IMR-90 (cell line): ENCODE data around the gene TRIM46. TPM values are rescaled to one million over a fixed set of nuclear protein-coding genes. Genes with fewer than 3 reads are reported as not detected.

Experiments
- ATAC-seq: fragments of 200-7000 bp; cut with Tn5 transposase; 2 replicates; pipeline ENCODE4 v1.9.1; 2020; ENCODE audit warnings: low read depth, mild to moderate bottlenecking, moderate library complexity
- BruUV-seq: library from RNA; stranded (reverse); fragments of 400-500 nt; replicated peaks from 2 replicates; lab custom pipeline; 2021; lab: Mats Ljungman, UMichigan
- CTCF ChIA-PET: fragments of 300-600 bp; formaldehyde crosslinking; extraction: SDS; loops from one replicate; lab custom pipeline; 2021; ENCODE audit warnings: antibody characterized with exemption; lab: Yijun Ruan, JAX
- POLR2A ChIA-PET: fragments of 300-600 bp; sonication (Branson Sonifier 250); formaldehyde crosslinking; loops from one replicate; lab custom pipeline; 2022; ENCODE audit warnings: antibody characterized with exemption; ENCODE audit not compliant: unreplicated experiment; lab: Charles Lee
- DNase-seq: peaks from one replicate; pipeline ENCODE4 v3.0.0; 2013
- H2AFZ ChIP-seq: replicated peaks from 2 replicates; pipeline ENCODE3; 2013; ENCODE audit warnings: low read length, mild to moderate bottlenecking; ENCODE audit not compliant: poor library complexity
- H2AK5ac ChIP-seq: 2 replicates; pipeline ENCODE4 v1.6.1; 2013; ENCODE audit warnings: low read depth, low read length, inconsistent platforms
- H2AK9ac ChIP-seq: replicated peaks from 2 replicates; pipeline ENCODE3; 2013; ENCODE audit warnings: mild to moderate bottlenecking, low read depth, low read length, moderate library complexity; ENCODE audit not compliant: poor library complexity
- H2BK120ac ChIP-seq: 2 replicates; pipeline ENCODE4 v1.6.1; 2013; ENCODE audit warnings: low read depth, low read length, inconsistent platforms
- H2BK15ac ChIP-seq: 3 replicates; pipeline ENCODE4 v1.6.1; 2013; ENCODE audit warnings: low read depth, low read length, inconsistent platforms
- H2BK20ac ChIP-seq: 2 replicates; pipeline ENCODE4 v1.6.1; 2013; ENCODE audit warnings: low read depth, mild to moderate bottlenecking, inconsistent platforms, low read length, moderate library complexity
- H2BK5ac ChIP-seq: 2 replicates; pipeline ENCODE4 v1.6.1; 2013; ENCODE audit warnings: mild to moderate bottlenecking, low read depth, low read length, inconsistent platforms; ENCODE audit not compliant: poor library complexity, severe bottlenecking
- H3K14ac ChIP-seq: replicated peaks from 2 replicates; pipeline ENCODE4 v1.6.1; 2013; ENCODE audit warnings: low read depth, low read length, inconsistent platforms
- H3K18ac ChIP-seq: 2 replicates; pipeline ENCODE4 v1.6.1; 2013; ENCODE audit warnings: low read depth, low read length, control low read depth
- H3K23ac ChIP-seq: 2 replicates; pipeline ENCODE4 v1.6.1; 2013; ENCODE audit warnings: low read depth, low read length, inconsistent platforms
- H3K27ac ChIP-seq: 2 replicates; pipeline ENCODE4 v1.5.1; 2013; ENCODE audit warnings: mild to moderate bottlenecking, control low read depth, low read length; ENCODE audit not compliant: insufficient read depth
- H3K27me3 ChIP-seq: 2 replicates; pipeline ENCODE4 v1.6.1; 2013; ENCODE audit warnings: low read length; ENCODE audit not compliant: control insufficient read depth, insufficient read depth
- H3K36me3 ChIP-seq: 2 replicates; pipeline ENCODE4 v1.6.1; 2013; ENCODE audit warnings: low read length, mixed read lengths; ENCODE audit not compliant: control insufficient read depth, insufficient read depth
- H3K4ac ChIP-seq: 2 replicates; pipeline ENCODE4 v1.6.1; 2013; ENCODE audit warnings: low read depth, low read length, inconsistent platforms
- H3K4me1 ChIP-seq: 2 replicates; pipeline ENCODE4 v1.6.1; 2013; ENCODE audit warnings: low read length, mixed read lengths; ENCODE audit not compliant: control insufficient read depth, insufficient read depth
- H3K4me2 ChIP-seq: 2 replicates; pipeline ENCODE4 v1.6.1; 2013; ENCODE audit warnings: low read depth, mild to moderate bottlenecking, control low read depth, low read length, moderate library complexity
- H3K4me3 ChIP-seq: 2 replicates; pipeline ENCODE4 v1.5.1; 2013; ENCODE audit warnings: low read depth, mild to moderate bottlenecking, control low read depth, low read length, moderate library complexity; ENCODE audit not compliant: insufficient read depth
- H3K56ac ChIP-seq: 2 replicates; pipeline ENCODE4 v1.6.1; 2013; ENCODE audit warnings: low read length, inconsistent platforms; ENCODE audit not compliant: insufficient read depth; ENCODE audit errors: extremely low read depth
- H3K79me1 ChIP-seq, 2 experiments: 2 replicates each; pipeline ENCODE4 v1.6.1; 2013; ENCODE audit warnings: low read length in 2 of 2, inconsistent platforms in 1 of 2, low read depth in 1 of 2
- H3K9ac ChIP-seq: 2 replicates; pipeline ENCODE4 v1.6.1; 2013; ENCODE audit warnings: low read depth, low read length, control low read depth
- H3K9me1 ChIP-seq: 2 replicates; pipeline ENCODE4 v1.6.1; 2013; ENCODE audit warnings: low read length, inconsistent platforms; ENCODE audit not compliant: insufficient read depth
- H3K9me3 ChIP-seq: 2 replicates; pipeline ENCODE4 v1.6.1; 2013; ENCODE audit warnings: low read length; ENCODE audit not compliant: control insufficient read depth, insufficient read depth
- H4K20me1 ChIP-seq: 2 replicates; pipeline ENCODE4 v1.6.1; 2013; ENCODE audit warnings: low read length, inconsistent platforms; ENCODE audit not compliant: insufficient read depth
- H4K5ac ChIP-seq: 2 replicates; pipeline ENCODE4 v1.6.1; 2013; ENCODE audit warnings: mild to moderate bottlenecking, low read depth, low read length, control low read depth
- H4K8ac ChIP-seq, 2 experiments: 2 replicates each; pipeline ENCODE4 v1.6.1; 2013; ENCODE audit warnings: low read depth in 2 of 2, low read length in 2 of 2, control low read depth in 1 of 2, inconsistent platforms in 1 of 2
- H4K91ac ChIP-seq: 2 replicates; pipeline ENCODE4 v1.6.1; 2013; ENCODE audit warnings: low read depth, low read length, inconsistent platforms; ENCODE audit not compliant: insufficient read depth
- BHLHE40 ChIP-seq: fragments of 150-350 bp; IDR thresholded peaks from 2 replicates; pipeline ENCODE4 v1.6.1; 2016; ENCODE audit warnings: mild to moderate bottlenecking, low read depth, low read length
- CEBPB ChIP-seq: IDR thresholded peaks from 2 replicates; pipeline ENCODE4 v1.6.1; 2012; ENCODE audit warnings: low read depth, low read length, improper control_type of control experiment
- CHD1 ChIP-seq: IDR thresholded peaks from 2 replicates; pipeline ENCODE4 v1.6.1; 2012; ENCODE audit warnings: low read depth, low read length, improper control_type of control experiment
- FOS ChIP-seq: fragments of 150-350 bp; IDR thresholded peaks from 2 replicates; pipeline ENCODE4 v1.6.1; 2016; ENCODE audit warnings: low read depth, low read length
- MAFK ChIP-seq: IDR thresholded peaks from 2 replicates; pipeline ENCODE4 v1.6.1; 2012; ENCODE audit warnings: low read depth, low read length, improper control_type of control experiment
- MAZ ChIP-seq: IDR thresholded peaks from 2 replicates; pipeline ENCODE4 v1.6.1; 2012; ENCODE audit warnings: low read depth, mild to moderate bottlenecking, low read length, improper control_type of control experiment, moderate library complexity, borderline replicate concordance
- MXI1 ChIP-seq: IDR thresholded peaks from 2 replicates; pipeline ENCODE4 v1.6.1; 2012; ENCODE audit warnings: low read depth, mild to moderate bottlenecking, low read length, moderate library complexity, borderline replicate concordance
- NFE2L2 ChIP-seq: fragments of 150-350 bp; IDR thresholded peaks from 2 replicates; pipeline ENCODE4 v1.6.1; 2016; ENCODE audit warnings: low read depth, mild to moderate bottlenecking, low read length
- POLR2A ChIP-seq: IDR thresholded peaks from 2 replicates; pipeline ENCODE4 v1.6.1; 2012; ENCODE audit warnings: mild to moderate bottlenecking, low read depth, low read length
- RAD21 ChIP-seq: IDR thresholded peaks from 2 replicates; pipeline ENCODE4 v1.6.1; 2012; ENCODE audit warnings: low read length, improper control_type of control experiment
- RCOR1 ChIP-seq: IDR thresholded peaks from 2 replicates; pipeline ENCODE4 v1.6.1; 2012; ENCODE audit warnings: mild to moderate bottlenecking, low read length, improper control_type of control experiment; ENCODE audit not compliant: insufficient replicate concordance
- RFX5 ChIP-seq: IDR thresholded peaks from 2 replicates; pipeline ENCODE4 v1.8.0; 2012; ENCODE audit warnings: low read depth, mild to moderate bottlenecking, low read length, moderate library complexity
- SMC3 ChIP-seq: fragments of 150-350 bp; IDR thresholded peaks from 2 replicates; pipeline ENCODE4 v1.6.1; 2016; ENCODE audit warnings: low read depth, mild to moderate bottlenecking, antibody characterized with exemption, low read length, moderate library complexity
- WGBS, 2 experiments: methylation state at CpG; one replicate each; pipeline versions ENCODE4 v1.1.5 to v1.1.7; 2013; ENCODE audit warnings: missing lambda C conversion rate in 2 of 2; ENCODE audit not compliant: insufficient read length in 1 of 2; ENCODE audit errors: extremely low coverage in 2 of 2; 5-methylcytosine and 5-hydroxymethylcytosine counted together
- dilution Hi-C: fragments of 300-500 bp; cut with HindIII; formaldehyde crosslinking; loops from one replicate; pipeline ENCODE4 v1.14.3; 2018; ENCODE audit warnings: low sequenced_read_pairs; ENCODE audit not compliant: unreplicated experiment
- in situ Hi-C: fragments of 300-500 bp; cut with MboI; formaldehyde crosslinking; loops from 3 replicates; pipeline ENCODE4 v1.14.3; 2019; ENCODE audit warnings: low sequenced_read_pairs, inconsistent platforms, mixed read lengths
- intact Hi-C: fragments of 100-400 bp; cut with micrococcal nuclease; formaldehyde crosslinking; loops from 2 replicates; pipeline ENCODE4 v1.10.0; 2022
- polyA plus RNA-seq, 3 experiments: library from polyadenylated mRNA; depleted of rRNA; stranded (reverse); fragments of >200 nt; gene quantifications; 2 replicates each; pipeline ENCODE4 v1.2.3, GENCODE V29; 2012; ENCODE audit warnings: low replicate concordance in 1 of 3
- total RNA-seq: library from RNA; depleted of rRNA; stranded (reverse); fragments of >200 nt; gene quantifications from 2 replicates; pipeline ENCODE4 v1.2.3, GENCODE V29; 2012
- TF ChIP-seq, protein P1 (sequence below): fragments of 150-350 bp; IDR thresholded peaks from 2 replicates; pipeline ENCODE4 v1.6.1; 2016; ENCODE audit warnings: low read depth, mild to moderate bottlenecking, low read length, moderate library complexity, borderline replicate concordance
- TF ChIP-seq, protein P2 (sequence below): fragments of 150-350 bp; IDR thresholded peaks from 2 replicates; pipeline ENCODE4 v1.6.1; 2017; ENCODE audit warnings: mild to moderate bottlenecking, antibody characterized with exemption, low read length, low read depth
- TF ChIP-seq, protein P3 (sequence below): conservative IDR thresholded peaks from 2 replicates; pipeline ENCODE4 v1.5.1; 2012; ENCODE audit warnings: mild to moderate bottlenecking, low read depth, low read length, improper control_type of control experiment

TRIM46 gene
- total and polyA plus RNA-seq, 2 of the 4 experiments (the other 2 are of a cell fraction): 2.3 to 6.2 TPM

DNA sequence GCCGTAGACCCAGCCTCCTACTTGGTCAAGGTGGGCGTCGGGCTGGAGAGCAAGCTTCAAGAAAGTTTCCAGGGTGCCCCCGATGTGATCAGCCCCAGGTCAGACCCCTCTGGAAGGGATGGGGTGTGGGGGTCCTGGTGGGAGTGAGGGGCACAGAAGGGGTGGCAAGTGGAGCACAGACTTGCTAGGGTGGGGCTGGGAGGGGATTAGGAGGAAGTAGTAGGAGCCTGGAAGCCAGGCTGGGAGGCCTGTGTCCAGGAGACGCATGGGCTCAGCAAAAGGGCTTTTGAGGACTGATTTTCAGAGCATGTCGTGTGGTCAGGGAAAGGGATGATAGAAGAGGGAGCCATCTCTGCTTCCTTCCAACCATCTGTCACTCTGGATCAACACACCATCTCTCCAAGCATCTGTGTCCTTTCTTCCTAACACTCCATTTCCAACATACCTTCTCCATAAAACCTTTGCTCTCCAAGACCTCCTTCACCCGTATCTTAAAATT, 8.5 kb downstream of the TRIM46 start:
- Histone ChIP-seq H3K36me3 (peaks cover 41% of the 10 kb centered on the region), H2BK5ac (no peak overlapping the region), H2AK9ac (no peak overlapping the region), H3K18ac (no peak overlapping the region), H3K56ac (no peak overlapping the region), H2BK20ac (no peak overlapping the region), H2AFZ (no peak overlapping the region), H3K9me1 (no peaks in the 10 kb centered on the region), H2BK120ac (no peak overlapping the region), H3K27me3 (no peaks in the 10 kb centered on the region), H3K9me3 (no peaks in the 10 kb centered on the region), H3K14ac (no peak overlapping the region), H3K9ac (no peak overlapping the region), H2AK5ac (no peak overlapping the region), H3K4me2 (no peak overlapping the region), H3K4me3 (no peak overlapping the region), H3K4ac (no peak overlapping the region), H4K91ac (no peak overlapping the region), H3K27ac (no peak overlapping the region), H3K4me1 (no peaks in the 10 kb centered on the region), H3K79me1 (peaks cover 0 to 3% of the 10 kb centered on the region in 2 experiments; a peak in 1 of 4 replicates), H4K20me1 (no peaks in the 10 kb centered on the region), H4K8ac (no peak overlapping the region), H2BK15ac (no peak overlapping the region), H4K5ac (no peak overlapping the region), H3K23ac (no peak overlapping the region)
- no peak for DNase-seq
- TF ChIP-seq CEBPB (no peak), SMC3 (no peak), POLR2A (no peak), MXI1 (no peak), FOS (no peak), RCOR1 (no peak), MAZ (no peak), MAFK (no peak), RFX5 (no peak), NFE2L2 (no peak), BHLHE40 (no peak), CHD1 (no peak), RAD21 (no peak)
- TF ChIP-seq, protein P1, sequence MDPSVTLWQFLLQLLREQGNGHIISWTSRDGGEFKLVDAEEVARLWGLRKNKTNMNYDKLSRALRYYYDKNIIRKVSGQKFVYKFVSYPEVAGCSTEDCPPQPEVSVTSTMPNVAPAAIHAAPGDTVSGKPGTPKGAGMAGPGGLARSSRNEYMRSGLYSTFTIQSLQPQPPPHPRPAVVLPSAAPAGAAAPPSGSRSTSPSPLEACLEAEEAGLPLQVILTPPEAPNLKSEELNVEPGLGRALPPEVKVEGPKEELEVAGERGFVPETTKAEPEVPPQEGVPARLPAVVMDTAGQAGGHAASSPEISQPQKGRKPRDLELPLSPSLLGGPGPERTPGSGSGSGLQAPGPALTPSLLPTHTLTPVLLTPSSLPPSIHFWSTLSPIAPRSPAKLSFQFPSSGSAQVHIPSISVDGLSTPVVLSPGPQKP: no peak
- TF ChIP-seq, protein P2, sequence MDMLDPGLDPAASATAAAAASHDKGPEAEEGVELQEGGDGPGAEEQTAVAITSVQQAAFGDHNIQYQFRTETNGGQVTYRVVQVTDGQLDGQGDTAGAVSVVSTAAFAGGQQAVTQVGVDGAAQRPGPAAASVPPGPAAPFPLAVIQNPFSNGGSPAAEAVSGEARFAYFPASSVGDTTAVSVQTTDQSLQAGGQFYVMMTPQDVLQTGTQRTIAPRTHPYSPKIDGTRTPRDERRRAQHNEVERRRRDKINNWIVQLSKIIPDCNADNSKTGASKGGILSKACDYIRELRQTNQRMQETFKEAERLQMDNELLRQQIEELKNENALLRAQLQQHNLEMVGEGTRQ: no peak
- TF ChIP-seq, protein P3, sequence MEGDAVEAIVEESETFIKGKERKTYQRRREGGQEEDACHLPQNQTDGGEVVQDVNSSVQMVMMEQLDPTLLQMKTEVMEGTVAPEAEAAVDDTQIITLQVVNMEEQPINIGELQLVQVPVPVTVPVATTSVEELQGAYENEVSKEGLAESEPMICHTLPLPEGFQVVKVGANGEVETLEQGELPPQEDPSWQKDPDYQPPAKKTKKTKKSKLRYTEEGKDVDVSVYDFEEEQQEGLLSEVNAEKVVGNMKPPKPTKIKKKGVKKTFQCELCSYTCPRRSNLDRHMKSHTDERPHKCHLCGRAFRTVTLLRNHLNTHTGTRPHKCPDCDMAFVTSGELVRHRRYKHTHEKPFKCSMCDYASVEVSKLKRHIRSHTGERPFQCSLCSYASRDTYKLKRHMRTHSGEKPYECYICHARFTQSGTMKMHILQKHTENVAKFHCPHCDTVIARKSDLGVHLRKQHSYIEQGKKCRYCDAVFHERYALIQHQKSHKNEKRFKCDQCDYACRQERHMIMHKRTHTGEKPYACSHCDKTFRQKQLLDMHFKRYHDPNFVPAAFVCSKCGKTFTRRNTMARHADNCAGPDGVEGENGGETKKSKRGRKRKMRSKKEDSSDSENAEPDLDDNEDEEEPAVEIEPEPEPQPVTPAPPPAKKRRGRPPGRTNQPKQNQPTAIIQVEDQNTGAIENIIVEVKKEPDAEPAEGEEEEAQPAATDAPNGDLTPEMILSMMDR: no peak
- 100% methylated on average over 1 of the region's 7 CpGs for WGBS, 2 experiments
- POLR2A ChIA-PET: no interaction called here
- dilution Hi-C loops: no loop called here
- in situ Hi-C loops: no loop called here
- ATAC-seq: no peak
- no TSS peak for BruUV-seq
- CTCF ChIA-PET: no interaction called here
- intact Hi-C loops: no loop called here
